DOHH2 (cell line): ENCODE data around the gene SYTL1.

Experiments used
- H3F3A ChIP-seq: fragments of 200-600 bp; sonication (generic), shearing (Covaris generic); 2 replicates; pipeline ENCODE4 v1.6.0; 2016; ENCODE audit warnings: antibody characterized with exemption, mild to moderate bottlenecking; ENCODE audit not compliant: control insufficient read depth, insufficient read depth
- H3K27ac ChIP-seq: fragments of 200-600 bp; sonication (generic); 2 replicates; pipeline ENCODE4 v1.5.1; 2014; ENCODE audit warnings: low read depth, mild to moderate bottlenecking, low read length, moderate library complexity
- H3K27me3 ChIP-seq: fragments of 200-600 bp; sonication (generic); 2 replicates; pipeline ENCODE4 v1.6.1; 2014; ENCODE audit warnings: mild to moderate bottlenecking, low read length, mixed read lengths; ENCODE audit not compliant: control insufficient read depth
- H3K36me3 ChIP-seq: fragments of 200-600 bp; sonication (generic); 2 replicates; pipeline ENCODE4 v1.6.1; 2014; ENCODE audit warnings: mild to moderate bottlenecking, low read length, moderate library complexity, mixed read lengths; ENCODE audit not compliant: control insufficient read depth
- H3K4me1 ChIP-seq: fragments of 200-600 bp; sonication (generic); 2 replicates; pipeline ENCODE4 v1.6.1; 2014; ENCODE audit warnings: mild to moderate bottlenecking, low read length, mixed read lengths; ENCODE audit not compliant: control insufficient read depth
- H3K4me2 ChIP-seq: fragments of 200-600 bp; sonication (generic); 2 replicates; pipeline ENCODE4 v1.6.0; 2014; ENCODE audit warnings: mild to moderate bottlenecking, low read length, moderate library complexity
- H3K4me3 ChIP-seq: fragments of 200-600 bp; sonication (generic); 2 replicates; pipeline ENCODE4 v1.5.1; 2014; ENCODE audit warnings: mild to moderate bottlenecking, low read length, mixed read lengths
- H3K79me2 ChIP-seq: fragments of 200-600 bp; sonication (generic); 2 replicates; pipeline ENCODE4 v1.6.1; 2014; ENCODE audit warnings: mild to moderate bottlenecking, low read length, mixed read lengths; ENCODE audit not compliant: control insufficient read depth
- H3K9me2 ChIP-seq: fragments of 200-600 bp; sonication (generic); replicated peaks from 2 replicates; pipeline ENCODE4 v1.6.1; 2014; ENCODE audit warnings: mild to moderate bottlenecking, low read length, mixed read lengths; ENCODE audit not compliant: control insufficient read depth
- H3K9me3 ChIP-seq: fragments of 200-600 bp; sonication (generic); 2 replicates; pipeline ENCODE4 v1.6.1; 2014; ENCODE audit warnings: antibody characterized with exemption, low read length, mixed read lengths; ENCODE audit not compliant: control insufficient read depth, insufficient read depth
- H4K20me1 ChIP-seq: fragments of 200-600 bp; sonication (generic); 2 replicates; pipeline ENCODE4 v1.6.0; 2014; ENCODE audit warnings: low read depth, mild to moderate bottlenecking, antibody characterized with exemption, low read length, moderate library complexity; ENCODE audit not compliant: control insufficient read depth, insufficient read depth
- CTCF ChIP-seq: fragments of 200-600 bp; sonication (generic); IDR thresholded peaks from one replicate; pipeline ENCODE4 v1.5.1; 2014; ENCODE audit warnings: antibody characterized with exemption, mild to moderate bottlenecking, low read depth, low read length; ENCODE audit not compliant: poor library complexity, severe bottlenecking
- EZH2phosphoT487 ChIP-seq: fragments of 200-600 bp; sonication (generic); IDR thresholded peaks from 2 replicates; pipeline ENCODE4 v1.6.1; 2017; ENCODE audit warnings: borderline replicate concordance, mild to moderate bottlenecking, antibody characterized with exemption, low read length, moderate library complexity, mixed read lengths

Gene SYTL1

GRCh38 chr1:27394925-27395324, 53.1 kb downstream of the SYTL1 start:
- H3K27ac ChIP-seq = no peak overlapping the region
- H3K36me3 ChIP-seq = no peaks in the 10 kb centered on the region
- no peaks in the 10 kb centered on the region for H3K9me2 ChIP-seq
- H3F3A ChIP-seq = no peaks in the 10 kb centered on the region
- H3K4me1 ChIP-seq = peaks cover 16% of the 10 kb centered on the region
- no peaks in the 10 kb centered on the region for H3K79me2 ChIP-seq
- no peaks in the 10 kb centered on the region for H3K27me3 ChIP-seq
- no peaks in the 10 kb centered on the region for H4K20me1 ChIP-seq
- TF ChIP-seq EZH2phosphoT487 (no peak), CTCF (no peak)
- H3K9me3 ChIP-seq = no peaks in the 10 kb centered on the region
- no peak overlapping the region for H3K4me2 ChIP-seq
- H3K4me3 ChIP-seq = no peak overlapping the region

- H3K79me2 ChIP-seq = no peaks in the 10 kb centered on the region
- H3K36me3 ChIP-seq = no peaks in the 10 kb centered on the region
- no peaks in the 10 kb centered on the region for H3K9me3 ChIP-seq
- peaks cover 16% of the 10 kb centered on the region for H3K4me1 ChIP-seq
- no peaks in the 10 kb centered on the region for H3K9me2 ChIP-seq
- H3K27ac ChIP-seq = no peak overlapping the region
- TF ChIP-seq CTCF (peak; percentile 92), EZH2phosphoT487 (no peak)
- H3F3A ChIP-seq = no peaks in the 10 kb centered on the region
- no peak overlapping the region for H3K4me3 ChIP-seq
- H3K27me3 ChIP-seq = no peaks in the 10 kb centered on the region
- H4K20me1 ChIP-seq = no peaks in the 10 kb centered on the region
- H3K4me2 ChIP-seq = no peak overlapping the region
These were observed 53.8 kb downstream of the SYTL1 start for GRCh38 chr1:27395441-27396195.

- no peaks in the 10 kb centered on the region for H4K20me1 ChIP-seq
- H3K4me3 ChIP-seq = no peak overlapping the region
- H3K9me2 ChIP-seq = no peaks in the 10 kb centered on the region
- no peaks in the 10 kb centered on the region for H3K27me3 ChIP-seq
- no peaks in the 10 kb centered on the region for H3K36me3 ChIP-seq
- peaks cover 7% of the 10 kb centered on the region for H3K4me1 ChIP-seq
- no peaks in the 10 kb centered on the region for H3K79me2 ChIP-seq
- H3K27ac ChIP-seq = no peak overlapping the region
- TF ChIP-seq EZH2phosphoT487 = no peak
- no peak for TF ChIP-seq CTCF
- H3K4me2 ChIP-seq = no peak overlapping the region
- no peaks in the 10 kb centered on the region for H3K9me3 ChIP-seq
- H3F3A ChIP-seq = no peaks in the 10 kb centered on the region
These were observed 55.3 kb downstream of the SYTL1 start for GRCh38 chr1:27397110-27397509.
